HepG2 (cell line): ENCODE data around the gene GOLGB1.

Experiments
- AGO1 ChIP-seq: fragments of 200-400 bp; formaldehyde crosslinking; IDR thresholded peaks from 2 replicates; pipeline ENCODE4 v1.6.1; 2017; ENCODE audit warnings: mild to moderate bottlenecking, low read depth, low read length, moderate library complexity; ENCODE audit not compliant: poor library complexity, severe bottlenecking
- CEBPB ChIP-seq: IDR thresholded peaks from 2 replicates; pipeline ENCODE4 v1.6.1; 2011; ENCODE audit warnings: low read depth, low read length, improper control_type of control experiment, borderline replicate concordance
- CTCF ChIP-seq: sonication (generic); formaldehyde crosslinking; IDR thresholded peaks from 2 replicates; pipeline ENCODE4 v1.5.0; 2020; ENCODE audit warnings: mild to moderate bottlenecking, missing genetic modification reagents, moderate library complexity
- HNRNPK ChIP-seq: fragments of 200-400 bp; formaldehyde crosslinking; IDR thresholded peaks from 2 replicates; pipeline ENCODE4 v1.6.1; 2018; ENCODE audit warnings: low read length, low read depth, moderate library complexity, mild to moderate bottlenecking; ENCODE audit not compliant: poor library complexity, severe bottlenecking
- MZF1 ChIP-seq: sonication (generic); formaldehyde crosslinking; IDR thresholded peaks from 2 replicates; pipeline ENCODE4 v1.8.1; 2023; ENCODE audit warnings: mild to moderate bottlenecking, missing genetic modification reagents, borderline replicate concordance
- PHB2 ChIP-seq: fragments of 450-650 bp; IDR thresholded peaks from 2 replicates; pipeline ENCODE4 v1.6.1; 2018; ENCODE audit not compliant: partially characterized antibody
- POGK ChIP-seq: sonication (generic); formaldehyde crosslinking; conservative IDR thresholded peaks from 2 replicates; pipeline ENCODE4 v1.8.0; 2022; ENCODE audit warnings: mild to moderate bottlenecking, moderate library complexity, missing genetic modification reagents
- POLR2AphosphoS5 ChIP-seq: IDR thresholded peaks from 2 replicates; pipeline ENCODE4 v1.6.1; 2012; ENCODE audit warnings: low read depth, low read length
- RNF2 ChIP-seq: fragments of 450-650 bp; conservative IDR thresholded peaks from 2 replicates; pipeline ENCODE4 v1.6.1; 2016; ENCODE audit warnings: low read depth
- ZHX1 ChIP-seq: sonication (generic); formaldehyde crosslinking; IDR thresholded peaks from 2 replicates; pipeline ENCODE4 v1.8.1; 2022; ENCODE audit warnings: low read depth, mild to moderate bottlenecking, missing genetic modification reagents
- TF ChIP-seq, protein P1 (sequence below): sonication (generic); formaldehyde crosslinking; IDR thresholded peaks from 2 replicates; pipeline ENCODE4 v1.4.0; 2020; ENCODE audit warnings: missing genetic modification reagents, borderline replicate concordance
- TF ChIP-seq, protein P2 (sequence below): IDR thresholded peaks from 2 replicates; pipeline ENCODE4 v1.6.1; 2012; ENCODE audit warnings: low read length, improper control_type of control experiment

DNA sequence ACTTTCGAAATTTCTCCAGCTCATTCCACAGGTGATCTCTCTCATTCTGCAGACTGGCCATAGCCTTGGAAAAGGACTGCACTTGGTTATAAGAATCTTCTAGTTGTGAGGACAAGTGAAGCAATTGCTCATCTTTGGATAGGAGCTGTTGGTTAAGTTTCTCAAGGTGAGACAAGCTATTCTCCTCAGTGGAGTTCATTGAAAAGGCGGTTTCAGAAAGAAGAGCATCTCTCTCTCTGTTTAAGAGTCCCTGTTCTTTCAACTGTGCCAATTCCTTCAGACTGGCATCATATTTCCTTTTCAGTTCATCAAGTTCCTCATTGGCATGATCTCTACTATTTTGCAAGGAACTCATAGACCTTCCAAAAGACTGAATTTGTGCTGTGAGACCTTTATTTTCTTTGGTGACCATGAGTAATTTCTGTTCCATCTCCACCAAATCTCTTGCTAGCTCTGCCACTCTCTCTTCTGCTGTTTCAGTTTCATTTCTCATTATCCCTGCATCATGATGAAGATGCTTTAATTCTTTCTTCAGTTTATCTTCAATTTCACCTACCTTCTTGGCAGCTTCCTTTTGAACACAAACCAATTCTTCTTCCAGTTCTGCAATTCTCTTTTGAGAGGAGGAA, 58.6 kb downstream of the GOLGB1 start:
- TF ChIP-seq POLR2AphosphoS5 (no peak), AGO1 (no peak), MZF1 (CRISPR knock-in tag) (no peak), ZHX1 (CRISPR knock-in tag) (no peak), HNRNPK (no peak), PHB2 (no peak), CEBPB (no peak), RNF2 (no peak), CTCF (no peak), POGK (CRISPR knock-in tag) (no peak)
- TF ChIP-seq, protein P1, sequence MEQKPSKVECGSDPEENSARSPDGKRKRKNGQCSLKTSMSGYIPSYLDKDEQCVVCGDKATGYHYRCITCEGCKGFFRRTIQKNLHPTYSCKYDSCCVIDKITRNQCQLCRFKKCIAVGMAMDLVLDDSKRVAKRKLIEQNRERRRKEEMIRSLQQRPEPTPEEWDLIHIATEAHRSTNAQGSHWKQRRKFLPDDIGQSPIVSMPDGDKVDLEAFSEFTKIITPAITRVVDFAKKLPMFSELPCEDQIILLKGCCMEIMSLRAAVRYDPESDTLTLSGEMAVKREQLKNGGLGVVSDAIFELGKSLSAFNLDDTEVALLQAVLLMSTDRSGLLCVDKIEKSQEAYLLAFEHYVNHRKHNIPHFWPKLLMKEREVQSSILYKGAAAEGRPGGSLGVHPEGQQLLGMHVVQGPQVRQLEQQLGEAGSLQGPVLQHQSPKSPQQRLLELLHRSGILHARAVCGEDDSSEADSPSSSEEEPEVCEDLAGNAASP (CRISPR knock-in tag), result no peak
- TF ChIP-seq, protein P2, sequence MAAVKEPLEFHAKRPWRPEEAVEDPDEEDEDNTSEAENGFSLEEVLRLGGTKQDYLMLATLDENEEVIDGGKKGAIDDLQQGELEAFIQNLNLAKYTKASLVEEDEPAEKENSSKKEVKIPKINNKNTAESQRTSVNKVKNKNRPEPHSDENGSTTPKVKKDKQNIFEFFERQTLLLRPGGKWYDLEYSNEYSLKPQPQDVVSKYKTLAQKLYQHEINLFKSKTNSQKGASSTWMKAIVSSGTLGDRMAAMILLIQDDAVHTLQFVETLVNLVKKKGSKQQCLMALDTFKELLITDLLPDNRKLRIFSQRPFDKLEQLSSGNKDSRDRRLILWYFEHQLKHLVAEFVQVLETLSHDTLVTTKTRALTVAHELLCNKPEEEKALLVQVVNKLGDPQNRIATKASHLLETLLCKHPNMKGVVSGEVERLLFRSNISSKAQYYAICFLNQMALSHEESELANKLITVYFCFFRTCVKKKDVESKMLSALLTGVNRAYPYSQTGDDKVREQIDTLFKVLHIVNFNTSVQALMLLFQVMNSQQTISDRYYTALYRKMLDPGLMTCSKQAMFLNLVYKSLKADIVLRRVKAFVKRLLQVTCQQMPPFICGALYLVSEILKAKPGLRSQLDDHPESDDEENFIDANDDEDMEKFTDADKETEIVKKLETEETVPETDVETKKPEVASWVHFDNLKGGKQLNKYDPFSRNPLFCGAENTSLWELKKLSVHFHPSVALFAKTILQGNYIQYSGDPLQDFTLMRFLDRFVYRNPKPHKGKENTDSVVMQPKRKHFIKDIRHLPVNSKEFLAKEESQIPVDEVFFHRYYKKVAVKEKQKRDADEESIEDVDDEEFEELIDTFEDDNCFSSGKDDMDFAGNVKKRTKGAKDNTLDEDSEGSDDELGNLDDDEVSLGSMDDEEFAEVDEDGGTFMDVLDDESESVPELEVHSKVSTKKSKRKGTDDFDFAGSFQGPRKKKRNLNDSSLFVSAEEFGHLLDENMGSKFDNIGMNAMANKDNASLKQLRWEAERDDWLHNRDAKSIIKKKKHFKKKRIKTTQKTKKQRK, result no peak
